GM13976 (cell line): Measurements from ENCODE around the gene NEU2.

ENCODE experiments used
- DNase-seq: peaks from one replicate; pipeline ENCODE4 v3.0.0; 2012; ENCODE audit warnings: low spot score
- CTCF ChIP-seq: IDR thresholded peaks from 2 replicates; pipeline ENCODE4 v1.5.1; 2012; ENCODE audit warnings: borderline replicate concordance, mild to moderate bottlenecking; ENCODE audit not compliant: insufficient read depth; ENCODE audit errors: extremely low read depth, missing control alignments, control extremely low read depth
- in situ Hi-C: fragments of 300-500 bp; cut with MboI; formaldehyde crosslinking; loops from one replicate; pipeline ENCODE4 v1.12.0; 2022; ENCODE audit warnings: low sequenced_read_pairs, mixed read lengths, inconsistent platforms; ENCODE audit not compliant: unreplicated experiment

NEU2 gene

GRCh38 chr2:233081731-233082221 lies 49.3 kb downstream of the NEU2 start:
- in situ Hi-C loops, result no loop called here

GRCh38 chr2:233082222-233082930 lies 49.9 kb downstream of the NEU2 start:
- TF ChIP-seq CTCF, result no peak
- in situ Hi-C loops, result no loop called here
- DNase-seq, result peak; percentile 78

More at GRCh38 chr2:233081731-233082221, 49.3 kb downstream of the NEU2 start:
- TF ChIP-seq CTCF, result no peak
- no peak for DNase-seq

- no peak for TF ChIP-seq CTCF
- in situ Hi-C loops, result no loop called here
- no peak for DNase-seq
These were observed 50.7 kb downstream of the NEU2 start for GRCh38 chr2:233082931-233083755.

- no peak for TF ChIP-seq CTCF
- in situ Hi-C loops, result no loop called here
- DNase-seq, result no peak
These were observed 51.3 kb downstream of the NEU2 start for GRCh38 chr2:233083782-233084181.

GRCh38 chr2:233084488-233084887 lies 52.0 kb downstream of the NEU2 start:
- in situ Hi-C loops, result no loop called here
- no peak for TF ChIP-seq CTCF
- no peak for DNase-seq
